KMS-11 (cell line): ENCODE measurements around the gene KCNE4.

Experiments
- H2AFZ ChIP-seq: fragments of 200-600 bp; sonication (generic); 2 replicates; pipeline ENCODE4 v1.6.1; 2016; ENCODE audit warnings: antibody characterized with exemption, mixed run types, low read depth
- H3K27ac ChIP-seq: fragments of 200-600 bp; sonication (generic); 2 replicates; pipeline ENCODE4 v1.6.1; 2016; ENCODE audit warnings: mild to moderate bottlenecking, mixed run types
- H3K27me3 ChIP-seq: fragments of 200-600 bp; sonication (generic); 2 replicates; pipeline ENCODE4 v1.6.1; 2017; ENCODE audit warnings: mild to moderate bottlenecking, low read depth, mixed run types, moderate library complexity; ENCODE audit not compliant: insufficient read depth
- H3K36me3 ChIP-seq: fragments of 200-600 bp; sonication (generic); 2 replicates; pipeline ENCODE4 v1.6.1; 2017; ENCODE audit warnings: mild to moderate bottlenecking, mixed run types; ENCODE audit not compliant: insufficient read depth
- H3K4me1 ChIP-seq: fragments of 200-600 bp; sonication (generic); 2 replicates; pipeline ENCODE4 v1.6.1; 2016; ENCODE audit warnings: mild to moderate bottlenecking, low read depth, mixed run types; ENCODE audit not compliant: poor library complexity, severe bottlenecking
- H3K4me2 ChIP-seq: fragments of 200-600 bp; sonication (generic); 2 replicates; pipeline ENCODE4 v1.7.0; 2016; ENCODE audit warnings: mild to moderate bottlenecking, mixed run types
- H3K4me3 ChIP-seq: fragments of 200-600 bp; sonication (generic); IDR thresholded peaks from 2 replicates; pipeline ENCODE4 v1.6.1; 2017; ENCODE audit warnings: low read depth, low read length, mixed read lengths; ENCODE audit not compliant: insufficient read depth
- H3K79me2 ChIP-seq: fragments of 200-600 bp; sonication (generic); 2 replicates; pipeline ENCODE4 v1.6.1; 2016; ENCODE audit warnings: low read depth, mixed run types; ENCODE audit not compliant: insufficient read depth
- H3K9ac ChIP-seq: fragments of 200-600 bp; sonication (generic); 2 replicates; pipeline ENCODE4 v1.6.1; 2016; ENCODE audit warnings: mild to moderate bottlenecking, mixed run types
- H4K20me1 ChIP-seq: fragments of 200-600 bp; sonication (generic); 2 replicates; pipeline ENCODE4 v1.6.1; 2016; ENCODE audit warnings: mild to moderate bottlenecking, mixed run types; ENCODE audit not compliant: insufficient read depth
- TF ChIP-seq, protein P1 (sequence below): fragments of 200-600 bp; sonication (generic); conservative IDR thresholded peaks from 2 replicates; pipeline ENCODE4 v1.6.1; 2017; ENCODE audit warnings: low read depth, mild to moderate bottlenecking, antibody characterized with exemption, low read length, moderate library complexity, mixed read lengths

Gene KCNE4

DNA sequence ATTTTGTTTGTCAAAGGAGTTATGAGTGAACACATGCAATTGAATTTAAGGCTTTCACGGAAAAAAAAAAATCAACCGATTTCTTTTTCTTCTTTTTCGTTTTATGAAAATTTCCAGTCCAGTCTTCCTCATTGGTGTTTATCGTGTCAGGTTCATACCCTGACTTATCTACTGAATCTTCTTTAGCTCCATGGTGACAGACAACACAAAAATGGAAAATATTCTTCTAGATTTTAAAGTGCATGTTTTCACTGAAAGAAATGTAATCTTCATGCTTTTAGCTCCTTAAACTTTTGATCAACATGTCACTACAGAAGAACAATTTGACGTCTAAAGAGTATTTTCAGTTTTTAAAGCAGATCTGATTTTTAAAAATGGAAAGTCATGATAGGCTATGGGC lies 14.7 kb downstream of the KCNE4 start:
- TF ChIP-seq, protein P1, sequence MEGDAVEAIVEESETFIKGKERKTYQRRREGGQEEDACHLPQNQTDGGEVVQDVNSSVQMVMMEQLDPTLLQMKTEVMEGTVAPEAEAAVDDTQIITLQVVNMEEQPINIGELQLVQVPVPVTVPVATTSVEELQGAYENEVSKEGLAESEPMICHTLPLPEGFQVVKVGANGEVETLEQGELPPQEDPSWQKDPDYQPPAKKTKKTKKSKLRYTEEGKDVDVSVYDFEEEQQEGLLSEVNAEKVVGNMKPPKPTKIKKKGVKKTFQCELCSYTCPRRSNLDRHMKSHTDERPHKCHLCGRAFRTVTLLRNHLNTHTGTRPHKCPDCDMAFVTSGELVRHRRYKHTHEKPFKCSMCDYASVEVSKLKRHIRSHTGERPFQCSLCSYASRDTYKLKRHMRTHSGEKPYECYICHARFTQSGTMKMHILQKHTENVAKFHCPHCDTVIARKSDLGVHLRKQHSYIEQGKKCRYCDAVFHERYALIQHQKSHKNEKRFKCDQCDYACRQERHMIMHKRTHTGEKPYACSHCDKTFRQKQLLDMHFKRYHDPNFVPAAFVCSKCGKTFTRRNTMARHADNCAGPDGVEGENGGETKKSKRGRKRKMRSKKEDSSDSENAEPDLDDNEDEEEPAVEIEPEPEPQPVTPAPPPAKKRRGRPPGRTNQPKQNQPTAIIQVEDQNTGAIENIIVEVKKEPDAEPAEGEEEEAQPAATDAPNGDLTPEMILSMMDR = no peak
- Histone ChIP-seq H2AFZ (no peak overlapping the region), H3K36me3 (no peaks in the 10 kb centered on the region), H3K79me2 (no peaks in the 10 kb centered on the region), H3K27me3 (no peaks in the 10 kb centered on the region), H3K4me3 (no peak overlapping the region), H3K27ac (no peak overlapping the region), H3K4me2 (no peak overlapping the region), H4K20me1 (no peaks in the 10 kb centered on the region), H3K9ac (no peak overlapping the region), H3K4me1 (no peaks in the 10 kb centered on the region)

DNA sequence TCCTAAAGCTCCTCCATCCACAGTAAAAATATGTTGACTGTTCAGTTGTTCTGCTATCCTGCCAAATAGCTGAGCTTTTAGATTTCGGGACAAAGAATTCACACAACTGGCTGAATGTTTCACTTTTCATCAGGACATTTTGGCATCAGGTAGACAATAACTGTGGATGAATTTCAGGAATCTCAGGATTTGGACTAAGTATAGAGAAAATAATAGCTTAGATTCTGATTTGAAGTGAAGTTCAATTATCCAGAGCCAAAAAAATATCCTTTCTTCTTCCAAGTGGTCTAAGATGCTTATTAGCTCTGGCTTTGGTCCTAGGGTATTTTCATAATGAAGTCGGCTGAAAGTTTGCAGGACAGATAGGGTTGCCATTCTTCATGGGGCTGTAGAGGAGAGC lies 16.1 kb downstream of the KCNE4 start:
- H2AFZ ChIP-seq = no peak overlapping the region
- no peaks in the 10 kb centered on the region for H3K79me2 ChIP-seq
- no peaks in the 10 kb centered on the region for H3K27me3 ChIP-seq
- no peak overlapping the region for H3K27ac ChIP-seq
- H3K36me3 ChIP-seq = no peaks in the 10 kb centered on the region
- no peak overlapping the region for H3K9ac ChIP-seq
- TF ChIP-seq, protein P1 = no peak
- H3K4me2 ChIP-seq = no peak overlapping the region
- H3K4me3 ChIP-seq = no peak overlapping the region
- no peaks in the 10 kb centered on the region for H4K20me1 ChIP-seq
- H3K4me1 ChIP-seq = no peaks in the 10 kb centered on the region

- Histone ChIP-seq H3K36me3 (no peaks in the 10 kb centered on the region), H3K4me2 (no peak overlapping the region), H3K4me1 (peaks cover 6% of the 10 kb centered on the region), H2AFZ (no peak overlapping the region), H3K27me3 (no peaks in the 10 kb centered on the region), H4K20me1 (no peaks in the 10 kb centered on the region), H3K79me2 (no peaks in the 10 kb centered on the region), H3K4me3 (no peak overlapping the region), H3K9ac (no peak overlapping the region), H3K27ac (no peak overlapping the region)
- TF ChIP-seq, protein P1 = no peak
Measured at GRCh38 chr2:223069465-223069864, 17.5 kb downstream of the KCNE4 start.

DNA sequence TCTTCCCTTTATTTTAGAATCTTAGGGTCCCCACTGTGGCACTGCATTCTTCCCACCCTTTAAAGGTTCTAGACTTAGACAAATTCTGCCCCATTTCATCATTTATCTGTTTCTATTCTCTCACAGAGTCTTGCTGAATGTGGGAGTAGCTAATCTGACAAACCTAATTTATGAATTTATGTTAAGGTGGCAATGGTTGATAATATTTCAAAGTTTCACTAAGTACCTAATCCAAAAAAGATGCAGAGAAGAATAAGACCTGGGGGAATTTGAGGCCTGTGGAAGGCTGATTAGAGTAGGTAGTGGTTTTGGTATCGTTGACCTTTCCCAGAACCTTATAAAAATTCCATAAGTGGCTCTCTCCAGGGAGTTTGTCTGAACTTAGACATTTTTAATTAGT lies 18.0 kb downstream of the KCNE4 start:
- Histone ChIP-seq H3K4me2 (no peak overlapping the region), H3K9ac (no peak overlapping the region), H3K27me3 (no peaks in the 10 kb centered on the region), H3K27ac (no peak overlapping the region), H4K20me1 (no peaks in the 10 kb centered on the region), H3K4me1 (peaks cover 12% of the 10 kb centered on the region), H3K36me3 (no peaks in the 10 kb centered on the region), H3K79me2 (no peaks in the 10 kb centered on the region), H3K4me3 (no peak overlapping the region), H2AFZ (no peak overlapping the region)
- TF ChIP-seq, protein P1 = no peak
